Hematopoietic multipotent progenitor cell treated with erythropoietin and hydrocortisone succinate and interleukin-3 and kit ligand, for 8 days (in vitro differentiated cells): ENCODE results near the gene CD96.
"Not testable (repeated sequence)": the region's sequence is repeated elsewhere in the genome, so short reads cannot be mapped to it uniquely, and the experiment has no call there.

Experiments
- DNase-seq: peaks from one replicate; pipeline ENCODE4 v3.0.0-alpha.2; 2015

CD96 gene

GRCh38 chr3:111595232-111595631, 53.2 kb downstream of the CD96 start, which contains the start of gene ZBED2:
Gene ZBED2, minus strand, starts transcription at chr3:111595346. Its CDS starts 1,145 bp downstream, at chr3:111594201.
- DNase-seq = no peak

GRCh38 chr3:111596328-111596727, 54.3 kb downstream of the CD96 start:
- DNase-seq = no peak

GRCh38 chr3:111598139-111598538, 56.1 kb downstream of the CD96 start:
- no peak for DNase-seq

GRCh38 chr3:111598552-111598951, 56.6 kb downstream of the CD96 start:
- DNase-seq = no peak

- no peak for DNase-seq
Measured at GRCh38 chr3:111601810-111602209, 59.8 kb downstream of the CD96 start.

- DNase-seq = no peak
Measured at GRCh38 chr3:111603679-111604078, 61.7 kb downstream of the CD96 start.

GRCh38 chr3:111604119-111604518, 62.1 kb downstream of the CD96 start:
- DNase-seq = no peak

GRCh38 chr3:111605018-111605417, 63.0 kb downstream of the CD96 start:
- DNase-seq = no peak

GRCh38 chr3:111605493-111605892, 63.5 kb downstream of the CD96 start:
- no peak for DNase-seq

- no peak for DNase-seq
Measured at GRCh38 chr3:111607240-111607920, 65.4 kb downstream of the CD96 start.

GRCh38 chr3:111608383-111608782, 66.4 kb downstream of the CD96 start:
- no peak for DNase-seq

- no peak for DNase-seq
Measured at GRCh38 chr3:111609700-111610099, 67.7 kb downstream of the CD96 start.

- no peak for DNase-seq
Measured at GRCh38 chr3:111610189-111610588, 68.2 kb downstream of the CD96 start.

GRCh38 chr3:111610612-111611054, 68.6 kb downstream of the CD96 start:
- no peak for DNase-seq

- no peak for DNase-seq
Measured at GRCh38 chr3:111613294-111613693, 71.3 kb downstream of the CD96 start.

GRCh38 chr3:111615880-111616279, 73.9 kb downstream of the CD96 start:
- no peak for DNase-seq

- DNase-seq = no peak
Measured at GRCh38 chr3:111616417-111617105, 74.6 kb downstream of the CD96 start.

GRCh38 chr3:111617406-111617805, 75.4 kb downstream of the CD96 start:
- no peak for DNase-seq

- DNase-seq = no peak
Measured at GRCh38 chr3:111617912-111618601, 76.1 kb downstream of the CD96 start.

GRCh38 chr3:111618945-111619344, 76.9 kb downstream of the CD96 start:
- no peak for DNase-seq

GRCh38 chr3:111619833-111620232, 77.8 kb downstream of the CD96 start:
- no peak for DNase-seq

GRCh38 chr3:111621535-111621934, 79.5 kb downstream of the CD96 start:
- peak; percentile 11 for DNase-seq

- no peak for DNase-seq
Measured at GRCh38 chr3:111627092-111627491, 85.1 kb downstream of the CD96 start.

- not testable (repeated sequence) for DNase-seq
Measured at GRCh38 chr3:111629018-111629417, 87.0 kb downstream of the CD96 start.
